GM23338 (cell line): ENCODE measurements around the gene CYBC1.

Experiments used
- ZNF114 ChIP-seq: fragments of 250-450 bp; sonication (Bioruptor Pico); IDR thresholded peaks from 2 replicates; pipeline ENCODE4 v1.5.0; 2020; ENCODE audit warnings: mild to moderate bottlenecking, moderate library complexity
- TF ChIP-seq, protein P1 (sequence below), 2 experiments: fragments of 200-600 bp in 1 of 2; sonication (generic) in 1 of 2; conservative IDR thresholded peaks; 2 replicates each; pipeline versions ENCODE4 v1.5.1 to v1.6.1; 2016 to 2017; ENCODE audit warnings: antibody characterized with exemption in 2 of 2, low read depth in 2 of 2, mild to moderate bottlenecking in 2 of 2, moderate library complexity in 1 of 2
- TF ChIP-seq, protein P2 (sequence below): IDR thresholded peaks from one replicate; pipeline ENCODE4 v1.6.1; 2018; ENCODE audit warnings: antibody characterized with exemption; ENCODE audit not compliant: unreplicated experiment

DNA sequence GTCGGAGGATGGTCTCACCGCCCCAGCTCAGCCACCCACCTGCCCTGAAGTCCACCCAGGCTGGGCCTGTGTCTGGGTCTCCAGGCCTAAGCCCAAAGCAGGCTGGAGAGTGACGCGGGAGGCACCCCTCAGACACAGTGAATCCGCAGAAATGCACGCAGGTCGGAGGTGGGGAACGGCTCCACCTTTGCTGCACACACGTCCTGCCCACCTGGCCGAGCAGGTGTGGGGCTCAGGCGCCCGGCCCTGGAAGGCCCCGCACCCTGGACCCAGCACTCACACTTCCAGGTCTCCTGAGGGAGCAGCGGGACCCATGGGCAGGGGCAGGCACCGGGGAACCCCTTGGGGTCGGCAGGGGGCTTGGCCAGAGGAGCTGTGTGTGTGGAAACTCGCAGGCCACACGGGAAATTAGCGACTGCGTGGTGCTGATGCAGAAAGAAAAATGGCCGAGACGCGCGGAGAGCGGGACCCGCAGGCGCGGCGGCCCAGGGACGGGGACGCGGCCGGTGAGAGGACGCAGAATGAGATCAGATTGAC is 10.7 kb downstream of the CYBC1 start:
- TF ChIP-seq, protein P1, sequence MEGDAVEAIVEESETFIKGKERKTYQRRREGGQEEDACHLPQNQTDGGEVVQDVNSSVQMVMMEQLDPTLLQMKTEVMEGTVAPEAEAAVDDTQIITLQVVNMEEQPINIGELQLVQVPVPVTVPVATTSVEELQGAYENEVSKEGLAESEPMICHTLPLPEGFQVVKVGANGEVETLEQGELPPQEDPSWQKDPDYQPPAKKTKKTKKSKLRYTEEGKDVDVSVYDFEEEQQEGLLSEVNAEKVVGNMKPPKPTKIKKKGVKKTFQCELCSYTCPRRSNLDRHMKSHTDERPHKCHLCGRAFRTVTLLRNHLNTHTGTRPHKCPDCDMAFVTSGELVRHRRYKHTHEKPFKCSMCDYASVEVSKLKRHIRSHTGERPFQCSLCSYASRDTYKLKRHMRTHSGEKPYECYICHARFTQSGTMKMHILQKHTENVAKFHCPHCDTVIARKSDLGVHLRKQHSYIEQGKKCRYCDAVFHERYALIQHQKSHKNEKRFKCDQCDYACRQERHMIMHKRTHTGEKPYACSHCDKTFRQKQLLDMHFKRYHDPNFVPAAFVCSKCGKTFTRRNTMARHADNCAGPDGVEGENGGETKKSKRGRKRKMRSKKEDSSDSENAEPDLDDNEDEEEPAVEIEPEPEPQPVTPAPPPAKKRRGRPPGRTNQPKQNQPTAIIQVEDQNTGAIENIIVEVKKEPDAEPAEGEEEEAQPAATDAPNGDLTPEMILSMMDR (conservative IDR thresholded peaks at IDR 0.05; ENCODE audit: low read depth in 2 of 2), result no peak
- TF ChIP-seq, protein P2, sequence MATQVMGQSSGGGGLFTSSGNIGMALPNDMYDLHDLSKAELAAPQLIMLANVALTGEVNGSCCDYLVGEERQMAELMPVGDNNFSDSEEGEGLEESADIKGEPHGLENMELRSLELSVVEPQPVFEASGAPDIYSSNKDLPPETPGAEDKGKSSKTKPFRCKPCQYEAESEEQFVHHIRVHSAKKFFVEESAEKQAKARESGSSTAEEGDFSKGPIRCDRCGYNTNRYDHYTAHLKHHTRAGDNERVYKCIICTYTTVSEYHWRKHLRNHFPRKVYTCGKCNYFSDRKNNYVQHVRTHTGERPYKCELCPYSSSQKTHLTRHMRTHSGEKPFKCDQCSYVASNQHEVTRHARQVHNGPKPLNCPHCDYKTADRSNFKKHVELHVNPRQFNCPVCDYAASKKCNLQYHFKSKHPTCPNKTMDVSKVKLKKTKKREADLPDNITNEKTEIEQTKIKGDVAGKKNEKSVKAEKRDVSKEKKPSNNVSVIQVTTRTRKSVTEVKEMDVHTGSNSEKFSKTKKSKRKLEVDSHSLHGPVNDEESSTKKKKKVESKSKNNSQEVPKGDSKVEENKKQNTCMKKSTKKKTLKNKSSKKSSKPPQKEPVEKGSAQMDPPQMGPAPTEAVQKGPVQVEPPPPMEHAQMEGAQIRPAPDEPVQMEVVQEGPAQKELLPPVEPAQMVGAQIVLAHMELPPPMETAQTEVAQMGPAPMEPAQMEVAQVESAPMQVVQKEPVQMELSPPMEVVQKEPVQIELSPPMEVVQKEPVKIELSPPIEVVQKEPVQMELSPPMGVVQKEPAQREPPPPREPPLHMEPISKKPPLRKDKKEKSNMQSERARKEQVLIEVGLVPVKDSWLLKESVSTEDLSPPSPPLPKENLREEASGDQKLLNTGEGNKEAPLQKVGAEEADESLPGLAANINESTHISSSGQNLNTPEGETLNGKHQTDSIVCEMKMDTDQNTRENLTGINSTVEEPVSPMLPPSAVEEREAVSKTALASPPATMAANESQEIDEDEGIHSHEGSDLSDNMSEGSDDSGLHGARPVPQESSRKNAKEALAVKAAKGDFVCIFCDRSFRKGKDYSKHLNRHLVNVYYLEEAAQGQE, result no peak
- no peak for TF ChIP-seq ZNF114 (CRISPR knock-in tag)
